BJ (cell line): ENCODE measurements around the gene ST3GAL3. TPM values are rescaled to one million over a fixed set of nuclear protein-coding genes. Genes with fewer than 3 reads are reported as not detected.

ENCODE experiments used
- CTCF ChIA-PET: fragments of 350-600 bp; formaldehyde crosslinking; extraction: SDS; loops from one replicate; lab custom pipeline; 2021; ENCODE audit warnings: antibody characterized with exemption, inconsistent platforms; lab: Yijun Ruan, JAX
- POLR2A ChIA-PET: fragments of 300-600 bp; sonication (Branson Sonifier 250); formaldehyde crosslinking; extraction: SDS; loops from one replicate; lab custom pipeline; 2021; ENCODE audit warnings: antibody characterized with exemption; lab: Charles Lee
- DNase-seq: peaks from one replicate; pipeline ENCODE4 v3.0.0-alpha.2; 2011; ENCODE audit warnings: low read depth
- H3K27me3 ChIP-seq: 2 replicates; pipeline ENCODE4 v1.6.0; 2011; ENCODE audit warnings: low read length; ENCODE audit not compliant: control insufficient read depth, insufficient read depth
- H3K36me3 ChIP-seq: 2 replicates; pipeline ENCODE4 v1.5.1; 2011; ENCODE audit warnings: low read length; ENCODE audit not compliant: control insufficient read depth, insufficient read depth
- H3K4me3 ChIP-seq: 2 replicates; pipeline ENCODE4 v1.5.1; 2011; ENCODE audit warnings: low read depth, mild to moderate bottlenecking, control low read depth, low read length
- polyA plus RNA-seq: library from polyadenylated mRNA; depleted of rRNA; stranded (reverse); fragments of >200 nt; gene quantifications from 2 replicates; pipeline ENCODE4 v1.2.3, GENCODE V29; 2011
- TF ChIP-seq, protein P1 (sequence below): IDR thresholded peaks from 2 replicates; pipeline ENCODE4 v1.5.1; 2011; ENCODE audit warnings: low read depth, mild to moderate bottlenecking, control low read depth, inconsistent platforms, low read length, moderate library complexity; ENCODE audit not compliant: insufficient read depth

Gene ST3GAL3
- polyA plus RNA-seq, 1 experiment = 24.2 TPM

DNA sequence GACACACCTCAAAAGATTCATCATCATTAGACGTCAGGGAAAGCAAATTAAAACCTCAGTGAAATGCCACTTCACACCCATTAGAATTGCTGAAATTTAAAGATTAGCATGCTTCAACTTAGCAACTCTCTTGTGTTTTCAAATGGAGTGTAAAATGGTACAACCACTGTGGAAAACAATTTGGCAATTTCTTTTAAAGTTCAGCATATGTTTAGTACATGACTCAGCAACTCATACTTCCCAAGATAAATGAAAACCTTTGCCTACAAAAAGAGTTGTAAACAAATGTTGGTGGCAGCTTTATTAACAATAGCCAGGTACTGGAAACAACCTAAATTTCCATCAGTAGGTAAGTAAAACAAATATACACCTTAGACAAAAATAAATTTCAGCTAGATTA lies 42.7 kb downstream of the ST3GAL3 start:
- no peaks in the 10 kb centered on the region for H3K36me3 ChIP-seq
- ChIA-PET CTCF (no interaction called here), POLR2A (no interaction called here)
- H3K4me3 ChIP-seq = no peak overlapping the region
- no peak for DNase-seq
- TF ChIP-seq, protein P1, sequence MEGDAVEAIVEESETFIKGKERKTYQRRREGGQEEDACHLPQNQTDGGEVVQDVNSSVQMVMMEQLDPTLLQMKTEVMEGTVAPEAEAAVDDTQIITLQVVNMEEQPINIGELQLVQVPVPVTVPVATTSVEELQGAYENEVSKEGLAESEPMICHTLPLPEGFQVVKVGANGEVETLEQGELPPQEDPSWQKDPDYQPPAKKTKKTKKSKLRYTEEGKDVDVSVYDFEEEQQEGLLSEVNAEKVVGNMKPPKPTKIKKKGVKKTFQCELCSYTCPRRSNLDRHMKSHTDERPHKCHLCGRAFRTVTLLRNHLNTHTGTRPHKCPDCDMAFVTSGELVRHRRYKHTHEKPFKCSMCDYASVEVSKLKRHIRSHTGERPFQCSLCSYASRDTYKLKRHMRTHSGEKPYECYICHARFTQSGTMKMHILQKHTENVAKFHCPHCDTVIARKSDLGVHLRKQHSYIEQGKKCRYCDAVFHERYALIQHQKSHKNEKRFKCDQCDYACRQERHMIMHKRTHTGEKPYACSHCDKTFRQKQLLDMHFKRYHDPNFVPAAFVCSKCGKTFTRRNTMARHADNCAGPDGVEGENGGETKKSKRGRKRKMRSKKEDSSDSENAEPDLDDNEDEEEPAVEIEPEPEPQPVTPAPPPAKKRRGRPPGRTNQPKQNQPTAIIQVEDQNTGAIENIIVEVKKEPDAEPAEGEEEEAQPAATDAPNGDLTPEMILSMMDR = no peak
- H3K27me3 ChIP-seq = no peaks in the 10 kb centered on the region

DNA sequence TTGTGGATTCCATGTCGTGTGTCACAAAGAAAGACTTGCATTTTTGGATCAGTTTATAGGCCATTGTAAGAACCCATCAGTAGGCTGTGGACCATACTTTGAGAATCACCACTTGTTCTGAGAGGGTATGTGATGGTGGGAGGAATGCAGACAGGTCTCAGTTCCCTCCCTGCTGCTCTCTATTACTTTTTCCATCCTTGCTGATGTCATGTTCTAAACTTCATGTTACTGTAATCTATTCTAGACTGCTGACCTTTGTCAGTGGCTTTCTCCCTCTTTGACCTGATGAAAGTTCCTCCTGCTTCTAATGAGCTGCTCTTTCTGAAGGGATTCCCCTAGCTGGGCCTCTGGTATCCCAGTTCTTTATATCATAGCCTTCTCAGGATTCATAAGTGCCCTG lies 46.1 kb downstream of the ST3GAL3 start:
- ChIA-PET CTCF (interaction anchor here (3.3 to 4.1 kb wide), 2 partner anchors 10 to 181 kb away, joined by 14 to 20 read pairs; partner anchors contain the start of gene ARTN), POLR2A (no interaction called here)

DNA sequence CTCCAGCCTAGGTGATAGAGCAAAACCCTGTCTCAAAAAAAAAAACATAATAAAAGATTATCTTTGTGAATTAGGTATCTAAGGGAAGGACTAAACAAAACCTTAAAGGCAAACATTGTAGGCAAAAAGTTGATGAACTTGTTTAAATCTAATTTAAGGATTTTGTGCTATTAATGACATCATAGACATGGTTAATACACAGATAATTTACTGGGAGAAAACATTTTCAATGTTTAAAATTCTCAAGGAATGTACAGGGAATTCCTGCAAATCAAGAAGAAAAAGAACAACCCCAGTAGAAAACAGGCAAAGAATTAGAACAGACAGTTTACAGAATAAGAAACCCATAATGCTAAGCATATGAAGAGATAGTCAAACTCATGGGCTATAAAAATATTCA lies 47.6 kb downstream of the ST3GAL3 start:
- H3K27me3 ChIP-seq = no peaks in the 10 kb centered on the region
- CTCF ChIA-PET = interaction anchor here (3.3 to 4.1 kb wide), 2 partner anchors 9 to 179 kb away, joined by 14 to 20 read pairs; partner anchors contain the start of gene ARTN
- POLR2A ChIA-PET = no interaction called here
- DNase-seq = no peak
- no peak overlapping the region for H3K4me3 ChIP-seq
- H3K36me3 ChIP-seq = no peaks in the 10 kb centered on the region
- TF ChIP-seq, protein P1 = no peak

More for the DNA sequence above, 46.1 kb downstream of the ST3GAL3 start:
- no peaks in the 10 kb centered on the region for H3K36me3 ChIP-seq
- H3K4me3 ChIP-seq = no peak overlapping the region
- DNase-seq = no peak
- no peaks in the 10 kb centered on the region for H3K27me3 ChIP-seq
- TF ChIP-seq, protein P1 = no peak

DNA sequence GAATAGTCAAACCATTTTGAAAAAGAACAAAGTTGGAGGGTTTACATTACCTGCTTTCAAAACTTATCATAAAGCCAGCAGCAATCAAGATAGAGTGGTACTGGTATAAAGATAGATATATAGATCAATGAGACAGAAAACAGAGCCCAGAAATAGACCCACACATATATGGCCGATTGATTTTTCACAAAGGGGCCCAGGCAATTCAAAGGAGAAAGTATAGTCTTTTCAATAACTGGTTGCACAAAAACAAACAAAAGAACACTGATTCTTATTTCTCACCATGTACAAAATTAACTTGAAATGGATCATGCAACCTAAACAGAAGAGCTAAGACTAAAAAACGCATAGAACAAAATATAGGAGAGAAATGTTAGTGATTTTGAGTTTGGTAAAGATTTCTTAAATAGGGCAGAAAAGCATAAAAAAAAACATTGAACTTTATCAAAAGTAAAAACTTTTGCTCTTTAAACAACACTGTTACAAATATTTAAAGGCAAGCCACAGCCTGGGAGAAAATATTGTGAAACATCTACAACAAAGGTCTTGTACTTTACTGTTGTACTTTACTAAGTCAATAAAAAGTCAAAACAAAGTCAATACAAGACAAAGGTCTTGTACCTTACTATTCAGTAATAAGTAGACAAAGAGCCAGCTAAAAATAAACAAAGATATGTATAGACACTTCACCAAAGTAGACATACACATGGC lies 50.2 kb downstream of the ST3GAL3 start:
- no peaks in the 10 kb centered on the region for H3K27me3 ChIP-seq
- ChIA-PET POLR2A (no interaction called here), CTCF (interaction anchor here (0.8 to 5.3 kb wide), 2 partner anchors 15 to 177 kb away, joined by 3 to 46 read pairs; partner anchors contain the start of gene ARTN)
- TF ChIP-seq, protein P1 = no peak
- no peaks in the 10 kb centered on the region for H3K36me3 ChIP-seq
- no peak overlapping the region for H3K4me3 ChIP-seq
- DNase-seq = no peak

DNA sequence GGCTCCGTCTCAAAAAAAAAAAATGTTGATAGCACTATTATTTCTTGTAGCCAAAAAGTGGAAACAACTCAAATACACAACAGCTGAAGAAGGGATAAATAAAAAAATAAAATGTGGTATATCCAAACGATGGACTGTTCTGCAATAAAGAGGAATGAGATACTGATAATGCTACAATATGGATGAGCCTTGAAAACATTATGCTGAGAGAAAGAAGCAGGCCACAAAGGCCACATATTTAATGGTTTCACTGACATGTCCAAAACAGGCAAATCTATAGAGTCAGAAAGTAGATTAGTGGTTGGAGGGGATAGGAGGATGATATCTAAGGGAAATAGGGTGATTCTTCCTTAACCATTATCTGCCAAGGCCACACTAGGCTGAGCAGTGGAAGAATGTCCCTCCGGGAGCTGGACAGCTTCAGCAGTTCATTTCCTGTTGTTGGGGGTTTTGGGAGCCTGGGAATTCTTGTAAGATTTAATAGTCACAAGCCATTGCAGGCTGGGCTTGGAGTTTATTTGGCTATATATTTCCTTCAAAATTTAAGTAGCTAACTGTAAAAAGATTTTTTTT lies 53.5 kb downstream of the ST3GAL3 start:
- Histone ChIP-seq H3K36me3 (no peaks in the 10 kb centered on the region), H3K4me3 (no peak overlapping the region), H3K27me3 (no peaks in the 10 kb centered on the region)
- TF ChIP-seq, protein P1 = no peak
- no peak for DNase-seq
- ChIA-PET CTCF (interaction anchor here (0.6 to 5.3 kb wide), 5 partner anchors 174 to 701 kb away, joined by 3 to 46 read pairs (median 3); partner anchors contain the start of gene ARTN), POLR2A (no interaction called here)
